Neural progenitor cell (in vitro differentiated cells): ENCODE results near the gene GATAD2A.

ENCODE experiments used
- EZH2 ChIP-seq: fragments of 200-600 bp; sonication (generic); IDR thresholded peaks from 2 replicates; pipeline ENCODE4 v1.6.1; 2017; ENCODE audit warnings: antibody characterized with exemption, mild to moderate bottlenecking, moderate library complexity
- EZH2phosphoT487 ChIP-seq: fragments of 200-600 bp; sonication (generic); IDR thresholded peaks from 2 replicates; pipeline ENCODE4 v1.6.1; 2017; ENCODE audit warnings: antibody characterized with exemption
- TF ChIP-seq, protein P1 (sequence below): fragments of 200-600 bp; sonication (generic); IDR thresholded peaks from 2 replicates; pipeline ENCODE4 v1.5.1; 2017; ENCODE audit warnings: antibody characterized with exemption, mild to moderate bottlenecking

DNA sequence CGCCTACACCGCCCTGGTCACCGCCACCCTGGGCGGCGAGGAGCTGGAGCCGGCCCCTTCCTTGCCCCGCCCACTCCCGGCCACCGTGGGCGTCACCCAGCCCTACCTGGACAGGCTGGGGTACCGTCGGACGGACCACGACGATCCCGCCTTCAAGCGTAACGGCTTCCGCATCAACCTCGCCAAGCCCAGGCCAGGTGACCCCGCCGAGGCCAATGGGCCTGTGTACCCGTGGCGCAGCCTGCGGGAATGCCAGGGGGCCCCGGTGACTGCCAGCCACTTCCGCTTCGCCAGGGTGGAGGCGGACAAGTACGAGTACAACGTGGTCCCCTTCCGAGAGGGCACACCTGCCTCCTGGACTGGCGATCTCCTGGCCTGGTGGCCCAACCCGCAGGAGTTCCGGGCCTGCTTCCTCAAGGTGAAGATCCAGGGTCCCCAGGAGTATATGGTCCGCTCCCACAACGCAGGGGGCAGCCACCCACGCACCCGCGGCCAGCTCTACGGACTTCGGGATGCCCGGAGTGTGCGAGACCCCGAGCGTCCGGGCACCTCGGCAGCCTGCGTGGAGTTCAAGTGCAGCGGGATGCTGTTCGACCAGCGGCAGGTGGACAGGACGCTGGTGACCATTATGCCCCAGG is 139.6 kb downstream of the GATAD2A start:
- TF ChIP-seq, protein P1, sequence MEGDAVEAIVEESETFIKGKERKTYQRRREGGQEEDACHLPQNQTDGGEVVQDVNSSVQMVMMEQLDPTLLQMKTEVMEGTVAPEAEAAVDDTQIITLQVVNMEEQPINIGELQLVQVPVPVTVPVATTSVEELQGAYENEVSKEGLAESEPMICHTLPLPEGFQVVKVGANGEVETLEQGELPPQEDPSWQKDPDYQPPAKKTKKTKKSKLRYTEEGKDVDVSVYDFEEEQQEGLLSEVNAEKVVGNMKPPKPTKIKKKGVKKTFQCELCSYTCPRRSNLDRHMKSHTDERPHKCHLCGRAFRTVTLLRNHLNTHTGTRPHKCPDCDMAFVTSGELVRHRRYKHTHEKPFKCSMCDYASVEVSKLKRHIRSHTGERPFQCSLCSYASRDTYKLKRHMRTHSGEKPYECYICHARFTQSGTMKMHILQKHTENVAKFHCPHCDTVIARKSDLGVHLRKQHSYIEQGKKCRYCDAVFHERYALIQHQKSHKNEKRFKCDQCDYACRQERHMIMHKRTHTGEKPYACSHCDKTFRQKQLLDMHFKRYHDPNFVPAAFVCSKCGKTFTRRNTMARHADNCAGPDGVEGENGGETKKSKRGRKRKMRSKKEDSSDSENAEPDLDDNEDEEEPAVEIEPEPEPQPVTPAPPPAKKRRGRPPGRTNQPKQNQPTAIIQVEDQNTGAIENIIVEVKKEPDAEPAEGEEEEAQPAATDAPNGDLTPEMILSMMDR = no peak
- TF ChIP-seq EZH2 (no peak), EZH2phosphoT487 (no peak)
